ENCODE results near the gene LRP10.
A peak's percentile ranks its signal among the peaks of the same experiment; 100 is the strongest.

LRP10 gene

DNA sequence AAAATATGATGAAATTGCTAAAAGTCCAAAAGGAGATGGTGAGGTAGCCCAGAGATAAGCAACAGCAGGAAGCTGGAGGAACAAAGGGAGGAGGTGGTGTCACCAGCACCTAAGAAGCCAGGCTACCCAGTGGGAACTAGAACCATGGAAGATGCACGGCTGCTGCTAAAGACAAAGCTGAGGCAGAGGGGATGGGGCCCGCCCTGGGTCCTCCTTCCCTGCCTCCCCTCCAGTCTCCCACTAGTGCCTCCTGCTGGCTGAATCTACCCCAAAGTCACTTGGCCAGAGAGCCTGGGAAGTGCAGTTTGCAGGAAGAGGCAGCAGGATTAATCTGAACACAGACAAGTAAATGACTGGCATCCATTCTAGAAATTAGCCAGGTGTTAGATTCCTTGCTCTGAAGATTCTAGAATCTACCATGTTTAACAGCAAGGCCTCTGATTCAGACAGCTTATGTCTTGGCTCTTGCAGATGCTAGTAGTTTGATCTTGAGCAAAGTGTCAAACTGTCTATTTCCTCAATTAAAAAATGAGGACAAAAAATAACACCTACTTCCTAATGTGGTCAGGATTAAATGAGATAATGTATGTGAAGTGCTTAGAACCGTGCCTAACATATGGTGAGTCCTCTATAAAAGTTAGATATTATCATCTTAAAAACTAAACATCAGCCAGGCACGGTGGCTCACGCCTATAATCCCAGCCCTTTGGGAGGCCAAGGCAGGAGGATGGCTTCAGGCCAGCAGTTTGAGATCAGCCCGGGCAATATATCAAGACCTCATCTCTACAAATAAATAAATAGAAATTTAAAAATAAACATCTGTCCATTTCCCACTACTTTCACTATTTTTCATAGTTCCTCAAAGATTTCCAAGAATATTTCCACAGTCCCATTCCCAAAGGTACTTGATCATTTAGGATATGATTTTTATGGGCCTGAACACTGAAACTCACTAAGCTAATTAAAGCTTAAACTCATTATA, 5.8 kb upstream of the LRP10 start:
- peak; percentile 31 for DNase-seq (ENCODE audit: low spot score)

DNA sequence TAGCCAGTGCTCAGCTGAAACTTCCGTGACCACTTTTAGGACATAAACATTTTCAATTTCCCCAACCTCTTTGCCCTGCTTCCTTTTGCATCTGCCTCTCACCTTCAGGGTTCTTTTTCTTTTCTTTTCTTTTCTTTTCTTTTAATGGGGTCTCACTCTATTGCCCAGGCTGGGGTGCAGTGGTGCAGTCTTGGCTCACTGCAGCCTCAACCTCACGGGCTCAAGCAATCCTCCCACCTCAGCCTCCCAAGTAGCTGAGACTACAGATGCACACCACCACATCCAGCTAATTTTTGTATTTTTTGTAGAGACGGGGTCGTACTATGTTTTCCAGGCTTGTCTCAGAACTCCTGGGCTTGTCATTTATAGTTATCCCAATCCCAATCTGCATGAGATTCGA, 4.7 kb upstream of the LRP10 start:
- no peak for DNase-seq (ENCODE audit: low spot score)

DNA sequence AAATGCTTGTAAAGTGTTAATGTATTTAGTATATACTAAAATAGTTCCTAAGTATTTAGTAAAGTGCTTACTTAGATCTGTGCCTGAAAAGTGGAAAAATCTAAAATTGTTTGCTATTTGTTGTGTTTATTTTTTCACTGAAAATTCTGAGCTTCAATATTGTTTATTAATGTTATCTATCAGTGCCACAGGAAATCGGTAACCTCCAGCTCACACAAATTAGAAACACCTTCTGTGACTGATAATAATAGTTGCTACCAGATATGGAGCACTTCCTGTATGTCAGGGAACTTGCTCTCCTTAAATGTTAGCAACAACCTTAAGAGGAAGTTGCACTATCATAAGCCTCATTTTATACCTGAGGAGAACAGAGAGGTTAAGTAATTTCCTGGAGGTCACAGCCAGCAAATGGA, 723 bp upstream of the LRP10 start:
- no peak for DNase-seq (ENCODE audit: low spot score)

DNA sequence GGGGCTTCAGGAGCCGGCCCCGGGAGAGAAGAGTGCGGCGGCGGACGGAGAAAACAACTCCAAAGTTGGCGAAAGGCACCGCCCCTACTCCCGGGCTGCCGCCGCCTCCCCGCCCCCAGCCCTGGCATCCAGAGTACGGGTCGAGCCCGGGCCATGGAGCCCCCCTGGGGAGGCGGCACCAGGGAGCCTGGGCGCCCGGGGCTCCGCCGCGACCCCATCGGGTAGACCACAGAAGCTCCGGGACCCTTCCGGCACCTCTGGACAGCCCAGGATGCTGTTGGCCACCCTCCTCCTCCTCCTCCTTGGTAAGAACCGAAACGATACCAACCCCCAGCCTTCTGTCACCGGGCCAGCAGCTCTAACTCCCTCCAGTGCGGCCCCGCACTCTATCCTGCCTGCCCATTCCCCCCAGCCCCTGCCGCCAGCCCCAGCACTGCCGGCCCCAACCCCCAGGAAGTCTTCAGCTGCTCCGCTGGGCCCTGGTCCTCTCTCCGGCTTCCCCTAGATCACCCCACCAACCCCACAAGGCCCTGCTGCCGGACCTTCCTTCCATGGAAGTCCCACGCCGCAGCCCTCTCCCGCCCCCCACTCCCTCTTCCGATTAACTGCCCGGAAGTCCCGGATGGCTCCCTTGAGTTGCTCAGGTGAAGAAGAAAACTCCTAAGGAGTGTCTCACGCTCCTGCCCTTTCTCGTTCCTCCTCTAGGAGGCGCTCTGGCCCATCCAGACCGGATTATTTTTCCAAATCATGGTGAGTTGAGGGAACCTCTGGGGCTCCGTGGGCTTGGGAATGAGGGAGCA, 693 bp downstream of the LRP10 start:
- peak; percentile 96 for DNase-seq (ENCODE audit: low spot score)

DNA sequence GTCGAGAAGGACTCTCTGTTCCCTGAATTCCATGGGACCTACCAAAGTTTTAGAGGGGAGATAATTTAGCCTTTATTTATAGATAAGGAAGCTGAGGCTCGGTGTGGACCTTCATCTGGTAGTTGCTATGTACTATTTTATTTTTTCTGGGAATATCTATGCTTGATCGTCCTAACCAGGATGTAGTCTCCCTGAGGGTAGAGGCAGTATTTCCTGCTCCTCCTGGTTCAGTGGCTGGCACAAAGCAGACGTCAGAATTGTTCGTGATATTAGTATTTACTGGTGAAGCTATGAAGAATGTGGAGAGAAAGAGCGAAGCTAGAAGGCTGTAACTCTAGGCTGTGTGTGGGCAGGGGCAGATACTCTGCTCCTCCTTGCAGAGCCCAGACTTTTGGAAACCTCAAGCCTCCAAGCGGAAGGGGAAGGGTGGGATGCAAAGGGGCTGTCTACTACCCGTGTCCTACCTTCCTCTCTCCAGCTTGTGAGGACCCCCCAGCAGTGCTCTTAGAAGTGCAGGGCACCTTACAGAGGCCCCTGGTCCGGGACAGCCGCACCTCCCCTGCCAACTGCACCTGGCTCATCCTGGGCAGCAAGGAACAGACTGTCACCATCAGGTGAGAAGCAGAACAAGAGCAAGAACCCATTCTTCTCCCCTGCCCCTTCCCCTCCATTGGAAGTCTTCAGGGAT, 1.4 kb downstream of the LRP10 start:
- no peak for DNase-seq (ENCODE audit: low spot score)

DNA sequence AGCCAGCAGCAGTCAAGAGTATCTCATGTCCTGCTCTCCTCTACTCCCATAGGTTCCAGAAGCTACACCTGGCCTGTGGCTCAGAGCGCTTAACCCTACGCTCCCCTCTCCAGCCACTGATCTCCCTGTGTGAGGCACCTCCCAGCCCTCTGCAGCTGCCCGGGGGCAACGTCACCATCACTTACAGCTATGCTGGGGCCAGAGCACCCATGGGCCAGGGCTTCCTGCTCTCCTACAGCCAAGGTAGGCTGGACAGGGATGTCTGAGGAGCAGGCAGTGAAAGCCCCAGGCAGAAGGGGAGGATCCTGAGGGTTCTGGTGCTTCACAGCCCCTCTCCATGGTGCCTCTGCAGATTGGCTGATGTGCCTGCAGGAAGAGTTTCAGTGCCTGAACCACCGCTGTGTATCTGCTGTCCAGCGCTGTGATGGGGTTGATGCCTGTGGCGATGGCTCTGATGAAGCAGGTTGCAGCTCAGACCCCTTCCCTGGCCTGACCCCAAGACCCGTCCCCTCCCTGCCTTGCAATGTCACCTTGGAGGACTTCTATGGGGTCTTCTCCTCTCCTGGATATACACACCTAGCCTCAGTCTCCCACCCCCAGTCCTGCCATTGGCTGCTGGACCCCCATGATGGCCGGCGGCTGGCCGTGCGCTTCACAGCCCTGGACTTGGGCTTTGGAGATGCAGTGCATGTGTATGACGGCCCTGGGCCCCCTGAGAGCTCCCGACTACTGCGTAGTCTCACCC, 3.6 kb downstream of the LRP10 start:
- DNase-seq (ENCODE audit: low spot score), result no peak

DNA sequence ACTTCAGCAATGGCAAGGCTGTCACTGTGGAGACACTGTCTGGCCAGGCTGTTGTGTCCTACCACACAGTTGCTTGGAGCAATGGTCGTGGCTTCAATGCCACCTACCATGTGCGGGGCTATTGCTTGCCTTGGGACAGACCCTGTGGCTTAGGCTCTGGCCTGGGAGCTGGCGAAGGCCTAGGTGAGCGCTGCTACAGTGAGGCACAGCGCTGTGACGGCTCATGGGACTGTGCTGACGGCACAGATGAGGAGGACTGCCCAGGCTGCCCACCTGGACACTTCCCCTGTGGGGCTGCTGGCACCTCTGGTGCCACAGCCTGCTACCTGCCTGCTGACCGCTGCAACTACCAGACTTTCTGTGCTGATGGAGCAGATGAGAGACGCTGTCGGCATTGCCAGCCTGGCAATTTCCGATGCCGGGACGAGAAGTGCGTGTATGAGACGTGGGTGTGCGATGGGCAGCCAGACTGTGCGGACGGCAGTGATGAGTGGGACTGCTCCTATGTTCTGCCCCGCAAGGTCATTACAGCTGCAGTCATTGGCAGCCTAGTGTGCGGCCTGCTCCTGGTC, 4.3 kb downstream of the LRP10 start:
- no peak for DNase-seq (ENCODE audit: low spot score)

DNA sequence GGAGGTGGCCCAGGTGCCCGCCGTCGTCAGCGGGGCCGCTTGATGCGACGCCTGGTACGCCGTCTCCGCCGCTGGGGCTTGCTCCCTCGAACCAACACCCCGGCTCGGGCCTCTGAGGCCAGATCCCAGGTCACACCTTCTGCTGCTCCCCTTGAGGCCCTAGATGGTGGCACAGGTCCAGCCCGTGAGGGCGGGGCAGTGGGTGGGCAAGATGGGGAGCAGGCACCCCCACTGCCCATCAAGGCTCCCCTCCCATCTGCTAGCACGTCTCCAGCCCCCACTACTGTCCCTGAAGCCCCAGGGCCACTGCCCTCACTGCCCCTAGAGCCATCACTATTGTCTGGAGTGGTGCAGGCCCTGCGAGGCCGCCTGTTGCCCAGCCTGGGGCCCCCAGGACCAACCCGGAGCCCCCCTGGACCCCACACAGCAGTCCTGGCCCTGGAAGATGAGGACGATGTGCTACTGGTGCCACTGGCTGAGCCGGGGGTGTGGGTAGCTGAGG, 5.5 kb downstream of the LRP10 start:
- DNase-seq (ENCODE audit: low spot score), result no peak

DNA sequence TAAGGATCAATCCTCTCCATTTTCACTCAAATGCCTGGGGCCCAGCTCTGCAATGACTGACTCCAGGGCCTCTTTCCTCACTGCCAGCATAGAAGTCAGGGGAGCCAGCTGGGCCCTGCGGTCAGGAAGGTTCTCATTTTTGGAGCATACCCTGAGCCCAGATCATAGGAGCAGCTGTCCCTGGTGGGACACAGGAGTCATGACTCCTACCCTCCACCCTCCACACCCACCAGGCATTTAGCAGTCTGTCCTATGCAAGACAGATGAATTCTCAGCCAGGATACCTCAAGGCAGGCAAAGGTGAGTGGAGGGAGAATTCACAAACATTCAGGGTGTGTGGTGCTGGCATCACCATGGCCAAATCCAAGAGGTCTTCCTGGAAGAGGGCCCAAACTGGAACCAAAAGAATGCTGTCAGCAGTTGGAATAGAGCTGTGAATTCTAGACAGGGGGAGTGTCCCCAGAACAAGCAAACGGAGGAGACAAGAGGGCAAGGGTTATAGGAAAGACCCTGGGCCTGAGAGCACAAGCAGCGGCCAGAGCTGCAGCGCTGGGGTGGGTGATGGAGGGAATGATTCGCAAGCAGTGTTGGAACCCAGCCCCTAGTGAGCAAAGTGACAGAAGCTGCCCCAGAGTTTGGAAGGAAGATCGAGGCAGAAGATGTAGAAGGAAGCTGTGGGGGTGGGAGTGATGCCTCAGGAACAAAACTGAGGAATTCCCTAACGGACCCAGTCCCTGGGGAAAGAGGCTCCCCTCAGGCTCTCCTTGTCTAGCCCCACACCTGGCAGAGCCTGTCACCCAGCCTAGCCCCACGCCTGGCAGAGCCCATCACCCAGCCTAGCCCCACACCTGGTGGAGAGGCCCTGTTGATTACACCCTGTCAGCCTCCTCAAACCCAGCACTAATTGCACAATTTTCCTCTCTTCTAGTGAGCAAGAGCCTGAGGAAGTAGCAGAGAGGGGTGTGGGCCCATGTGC, 7.0 kb downstream of the LRP10 start:
- no peak for DNase-seq (ENCODE audit: low spot score)

DNA sequence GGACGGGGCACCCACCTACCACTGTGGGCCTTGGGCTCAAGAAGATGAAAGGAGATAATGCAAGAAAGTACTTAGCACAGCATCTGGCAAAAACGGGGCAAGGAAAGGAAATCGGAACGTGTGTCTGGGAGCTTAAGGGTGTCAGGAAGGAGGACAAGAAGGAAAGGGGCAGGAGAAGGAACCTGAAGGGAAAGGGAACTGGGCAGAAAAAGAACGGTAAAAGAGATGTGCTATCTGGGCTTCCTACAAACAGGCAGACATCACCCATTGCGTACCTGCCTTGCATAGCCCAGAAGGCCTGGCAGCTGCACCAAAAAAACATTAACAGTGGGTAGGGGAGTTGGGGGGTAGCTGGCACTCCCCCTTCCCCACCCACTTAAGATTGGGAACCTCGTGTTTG, 10.5 kb downstream of the LRP10 start:
- DNase-seq (ENCODE audit: low spot score), result no peak

DNA sequence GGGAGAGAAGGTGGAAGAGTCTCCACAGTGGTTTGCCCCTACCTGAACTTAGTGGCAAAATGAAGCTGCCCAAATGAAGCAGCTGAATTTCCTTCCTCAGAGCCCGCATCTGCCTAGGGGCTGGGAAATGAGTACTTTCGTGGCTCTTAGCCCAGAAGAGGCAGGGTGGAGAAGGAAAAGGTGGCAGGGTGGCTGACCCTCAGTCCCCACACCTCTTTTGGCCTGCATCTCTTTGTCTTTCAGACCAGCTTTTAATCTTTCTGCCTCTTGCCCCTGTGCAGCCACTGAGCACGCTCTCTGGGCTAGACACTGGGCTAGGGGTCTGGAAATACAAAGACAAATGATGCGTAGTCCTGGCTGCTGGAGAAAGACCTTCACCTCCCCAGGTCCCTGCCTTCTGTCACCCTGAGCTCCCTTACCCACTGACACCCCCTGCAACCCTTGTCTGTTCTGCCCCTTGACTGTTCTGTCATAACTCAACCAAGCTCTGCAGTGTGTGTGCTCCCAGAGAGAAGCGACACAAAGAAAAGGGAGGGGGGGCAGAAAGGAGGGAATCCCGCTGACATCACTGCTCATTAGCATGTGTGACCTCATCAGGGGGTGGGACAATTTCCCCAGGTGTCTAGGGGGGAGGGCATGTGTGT, 11.1 kb downstream of the LRP10 start:
- DNase-seq (ENCODE audit: low spot score), result no peak

DNA sequence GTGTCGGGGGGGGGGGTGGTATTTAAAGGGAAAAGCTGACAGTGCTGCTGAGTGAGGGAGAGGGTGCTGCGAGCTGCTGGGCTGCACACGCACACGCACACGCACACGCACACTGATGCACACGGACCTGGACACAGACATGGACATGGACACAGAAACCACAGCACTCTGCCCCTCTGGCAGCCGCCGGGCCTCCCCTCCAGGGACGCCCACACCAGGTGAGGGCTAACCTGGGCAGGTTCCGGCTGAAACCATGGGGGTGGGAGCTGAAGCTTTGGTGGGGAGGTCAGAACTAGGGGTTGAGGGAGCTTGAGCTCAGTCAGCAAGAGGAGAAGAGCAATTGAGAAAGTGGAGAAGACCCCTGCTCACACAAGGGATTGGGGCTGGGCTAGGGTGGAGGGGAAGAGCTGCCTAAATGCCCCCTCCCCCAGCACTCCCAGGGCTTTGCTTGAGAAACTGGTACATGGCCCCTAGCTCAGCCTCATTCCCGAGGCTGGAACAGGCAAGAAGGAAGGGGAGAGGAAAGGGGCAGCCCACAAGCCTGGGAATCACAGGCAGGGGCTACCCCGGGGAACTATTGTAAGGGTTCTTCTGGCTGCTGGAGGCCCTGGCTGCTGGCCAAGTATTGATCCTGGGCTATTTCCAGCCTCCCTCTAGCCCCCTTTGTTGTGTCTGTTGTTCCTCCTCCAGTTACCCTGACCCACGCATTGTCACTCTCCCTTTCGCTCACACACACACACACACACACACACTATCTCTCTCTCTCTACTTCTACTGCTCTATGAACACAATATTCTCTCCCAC, 11.8 kb downstream of the LRP10 start, which contains the start of gene REM2:
Gene REM2 (plus strand): TSS at position 50 of the 804 bp plus-strand sequence. CDS start 66 bp downstream, at position 116.
- no peak for DNase-seq (ENCODE audit: low spot score)

DNA sequence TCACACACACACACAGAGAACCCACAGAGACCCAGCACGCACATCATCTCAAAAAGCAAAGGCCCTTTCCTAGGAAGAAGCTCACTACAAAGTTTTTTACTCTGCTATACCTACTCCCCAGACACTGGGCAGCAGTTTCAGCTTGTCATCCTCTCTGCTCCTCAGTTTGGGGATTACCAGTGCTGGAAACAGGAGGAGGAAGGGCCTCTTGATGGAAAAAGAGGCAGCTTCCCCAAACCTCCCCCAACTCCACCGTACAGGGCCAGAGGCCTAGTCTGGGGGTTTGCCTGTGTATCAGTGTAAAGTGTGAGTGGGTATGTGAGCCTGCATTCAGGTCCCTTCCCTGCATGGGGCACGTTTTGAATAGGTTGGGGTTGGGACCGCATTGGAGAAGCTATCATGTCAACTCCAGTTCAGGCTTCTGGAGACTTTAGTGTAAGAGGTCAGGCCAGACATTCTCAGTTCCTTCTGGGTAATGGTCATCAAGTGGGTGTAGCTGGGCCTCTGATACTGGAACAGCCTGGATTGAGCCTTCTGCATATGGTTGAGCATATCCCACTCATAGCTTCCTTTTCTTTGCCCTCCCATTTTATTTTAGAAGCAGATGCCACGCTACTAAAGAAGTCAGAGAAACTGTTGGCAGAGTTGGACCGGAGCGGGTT, 12.7 kb downstream of the LRP10 start:
- no peak for DNase-seq (ENCODE audit: low spot score)

DNA sequence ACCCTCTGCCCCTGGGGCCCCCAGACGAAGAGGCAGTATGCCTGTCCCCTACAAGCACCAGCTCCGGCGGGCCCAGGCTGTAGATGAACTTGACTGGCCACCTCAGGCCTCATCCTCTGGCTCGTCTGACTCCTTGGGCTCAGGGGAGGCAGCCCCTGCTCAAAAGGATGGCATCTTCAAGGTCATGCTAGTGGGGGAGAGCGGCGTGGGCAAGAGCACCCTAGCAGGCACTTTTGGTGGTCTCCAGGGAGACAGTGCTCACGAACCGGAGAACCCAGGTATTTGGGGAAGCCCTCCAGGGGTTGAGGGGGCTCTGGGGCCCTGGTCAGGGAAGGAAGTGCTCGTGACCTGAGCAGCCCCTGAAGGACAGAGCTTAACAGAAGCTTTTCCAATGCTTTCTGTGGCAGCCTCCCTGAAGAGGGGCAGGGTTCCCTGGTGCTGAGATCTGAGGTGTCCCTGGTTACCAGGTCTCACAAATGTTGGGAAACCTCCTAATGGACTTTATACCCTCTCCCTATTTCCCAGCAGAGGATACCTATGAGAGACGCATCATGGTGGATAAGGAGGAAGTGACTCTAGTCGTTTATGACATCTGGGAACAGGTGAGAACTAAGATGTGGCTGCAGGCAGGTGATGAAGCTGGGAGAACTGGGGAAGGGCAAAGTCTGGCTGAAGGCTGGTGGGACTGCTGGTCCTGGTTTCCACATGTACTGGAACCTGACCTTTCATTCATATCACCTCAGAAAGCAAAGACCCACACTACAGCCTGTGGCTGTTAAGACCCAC, 13.4 kb downstream of the LRP10 start:
- no peak for DNase-seq (ENCODE audit: low spot score)

DNA sequence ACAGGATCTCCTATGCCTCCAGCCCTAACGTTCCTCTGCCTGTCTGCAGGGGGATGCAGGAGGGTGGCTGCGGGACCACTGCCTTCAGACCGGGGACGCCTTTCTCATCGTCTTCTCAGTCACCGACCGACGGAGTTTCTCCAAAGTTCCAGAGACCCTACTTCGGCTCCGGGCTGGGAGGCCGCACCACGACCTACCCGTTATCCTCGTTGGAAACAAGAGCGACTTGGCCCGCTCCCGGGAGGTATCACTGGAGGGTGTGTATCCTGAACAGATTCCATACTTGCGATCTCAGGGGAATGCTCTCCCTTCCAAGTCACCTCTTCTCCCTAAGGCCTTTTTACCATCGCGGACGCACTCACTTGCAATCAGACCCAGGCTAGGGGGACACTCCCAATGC, 14.4 kb downstream of the LRP10 start:
- DNase-seq (ENCODE audit: low spot score), result no peak

DNA sequence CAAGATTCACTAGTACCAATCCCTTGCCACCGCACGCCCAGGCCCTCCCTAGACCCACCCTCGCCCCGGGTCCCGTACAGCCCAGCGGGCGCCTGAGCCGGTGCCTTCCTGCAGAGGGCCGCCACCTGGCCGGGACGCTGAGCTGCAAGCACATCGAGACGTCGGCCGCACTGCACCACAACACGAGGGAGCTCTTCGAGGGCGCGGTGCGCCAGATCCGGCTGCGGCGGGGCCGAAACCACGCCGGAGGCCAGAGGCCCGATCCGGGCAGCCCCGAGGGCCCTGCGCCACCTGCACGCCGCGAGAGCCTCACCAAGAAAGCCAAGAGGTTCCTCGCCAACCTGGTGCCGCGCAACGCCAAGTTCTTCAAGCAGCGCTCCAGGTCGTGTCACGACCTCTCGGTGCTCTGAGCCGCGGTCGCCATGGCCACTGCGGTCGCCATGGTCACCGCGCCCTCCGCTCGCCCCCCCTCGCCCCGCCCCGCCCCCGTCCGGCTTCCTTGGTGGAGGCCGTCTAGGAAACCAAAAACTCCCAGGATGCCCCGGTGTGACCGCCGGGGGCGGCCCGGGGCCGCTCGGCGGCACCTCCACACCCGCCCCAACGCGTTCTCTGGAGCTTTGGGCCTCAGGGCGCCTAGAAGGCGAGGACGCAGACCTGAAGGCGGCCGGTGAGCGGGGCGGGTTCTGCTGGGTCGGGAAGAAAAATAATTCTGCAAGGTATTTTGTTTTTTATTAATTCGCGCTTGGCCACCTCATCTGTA, 15.1 kb downstream of the LRP10 start:
- DNase-seq (ENCODE audit: low spot score), result peak; percentile 83
